CD14-positive monocyte (primary cell): ENCODE data around the gene ZNF431. TPM values are rescaled to one million over a fixed set of nuclear protein-coding genes. Genes with fewer than 3 reads are reported as not detected.

Experiments
- DNase-seq, 3 donors: peaks; one replicate each; pipeline ENCODE4 v3.0.0-alpha.2; 2011 to 2022
- H2AFZ ChIP-seq: 2 replicates; pipeline ENCODE4 v1.6.0; 2012; ENCODE audit warnings: mild to moderate bottlenecking, low read depth, low read length, inconsistent platforms; ENCODE audit not compliant: insufficient read depth, poor library complexity, severe bottlenecking
- H3K27ac ChIP-seq, 2 donors: 1 replicate in 1 of 2; 2 replicates in 1 of 2; pipeline ENCODE4 v1.5.1; 2012 to 2013; ENCODE audit warnings: low read length in 2 of 2, control low read depth in 1 of 2, inconsistent platforms in 1 of 2, low read depth in 1 of 2, mild to moderate bottlenecking in 1 of 2
- H3K27me3 ChIP-seq, 2 donors: one replicate each; pipeline versions ENCODE4 v1.6.0 to v1.6.1; 2011 to 2013; ENCODE audit warnings: low read length in 2 of 2; ENCODE audit not compliant: control insufficient read depth in 2 of 2, insufficient read depth in 2 of 2
- H3K36me3 ChIP-seq, 2 donors: replicated peaks in 1 of 2; 1 replicate in 1 of 2; 2 replicates in 1 of 2; pipeline versions ENCODE4 v1.5.1 to v1.6.1; 2012 to 2013; ENCODE audit warnings: low read length in 2 of 2, control low read depth in 1 of 2, inconsistent platforms in 1 of 2, mild to moderate bottlenecking in 1 of 2; ENCODE audit not compliant: insufficient read depth in 2 of 2, control insufficient read depth in 1 of 2
- H3K4me1 ChIP-seq, 2 donors: 1 replicate in 1 of 2; 2 replicates in 1 of 2; pipeline versions ENCODE4 v1.5.1 to v1.6.1; 2012 to 2013; ENCODE audit warnings: low read length in 2 of 2, control low read depth in 1 of 2, inconsistent platforms in 1 of 2, mild to moderate bottlenecking in 1 of 2, moderate library complexity in 1 of 2; ENCODE audit not compliant: insufficient read depth in 2 of 2, control insufficient read depth in 1 of 2
- H3K4me2 ChIP-seq: replicated peaks from 2 replicates; pipeline ENCODE3; 2012; ENCODE audit warnings: low read length, moderate library complexity, mild to moderate bottlenecking; ENCODE audit not compliant: poor library complexity, severe bottlenecking; ENCODE audit errors: extremely low read depth
- H3K4me3 ChIP-seq, 3 experiments: fragments of 200-600 bp in 1 of 3; sonication (generic) in 1 of 3; replicated peaks in 1 of 3; 1 replicate in 2 of 3; 2 replicates in 1 of 3; pipeline ENCODE4 v1.5.1; 2011 to 2013; ENCODE audit warnings: low read length in 3 of 3, mild to moderate bottlenecking in 3 of 3, control low read depth in 2 of 3, low read depth in 2 of 3, inconsistent platforms in 1 of 3, moderate library complexity in 1 of 3
- H3K79me2 ChIP-seq: 2 replicates; pipeline ENCODE4 v1.6.0; 2012; ENCODE audit warnings: mild to moderate bottlenecking, control low read depth, inconsistent platforms, low read length, moderate library complexity; ENCODE audit not compliant: insufficient read depth
- H3K9ac ChIP-seq: 2 replicates; pipeline ENCODE4 v1.6.0; 2017; ENCODE audit warnings: low read length, mild to moderate bottlenecking; ENCODE audit not compliant: insufficient read depth, poor library complexity, severe bottlenecking
- H3K9me3 ChIP-seq, 2 donors: replicated peaks in 1 of 2; 1 replicate in 1 of 2; 2 replicates in 1 of 2; pipeline versions ENCODE4 v1.5.1 to v1.6.1; 2012 to 2013; ENCODE audit warnings: low read length in 2 of 2, control low read depth in 1 of 2; ENCODE audit not compliant: control insufficient read depth in 1 of 2, insufficient read depth in 1 of 2
- H4K20me1 ChIP-seq: 2 replicates; pipeline ENCODE4 v1.6.0; 2012; ENCODE audit warnings: mild to moderate bottlenecking, low read length, control low read depth, moderate library complexity; ENCODE audit not compliant: insufficient read depth
- H3K27ac Mint-ChIP-seq, 7 donors: one replicate each; pipeline ENCODE4 v1.8.0; 2020; ENCODE audit warnings: mild to moderate bottlenecking in 7 of 7, mixed read lengths in 7 of 7, moderate library complexity in 6 of 7, inconsistent platforms in 2 of 7
- H3K27me3 Mint-ChIP-seq, 3 donors: one replicate each; pipeline ENCODE4 v1.8.0; 2021 to 2022; ENCODE audit warnings: low read depth in 3 of 3, mild to moderate bottlenecking in 3 of 3, mixed read lengths in 3 of 3, moderate library complexity in 3 of 3, inconsistent platforms in 1 of 3
- H3K36me3 Mint-ChIP-seq, 2 donors: one replicate each; pipeline ENCODE4 v1.8.0; 2020; ENCODE audit warnings: mixed read lengths in 2 of 2, inconsistent platforms in 1 of 2, mild to moderate bottlenecking in 1 of 2
- H3K4me1 Mint-ChIP-seq: one replicate; pipeline ENCODE4 v1.8.0; 2020; ENCODE audit warnings: mild to moderate bottlenecking, mixed read lengths
- H3K4me3 Mint-ChIP-seq, 2 donors: one replicate each; pipeline ENCODE4 v1.8.0; 2020; ENCODE audit warnings: mild to moderate bottlenecking in 2 of 2, mixed read lengths in 2 of 2, moderate library complexity in 1 of 2
- H3K9me3 Mint-ChIP-seq, 7 donors: one replicate each; pipeline ENCODE4 v1.8.0; 2020 to 2022; ENCODE audit warnings: mixed read lengths in 7 of 7, mild to moderate bottlenecking in 6 of 7, moderate library complexity in 6 of 7, inconsistent platforms in 2 of 7
- CTCF ChIP-seq: fragments of 200-600 bp; IDR thresholded peaks from one replicate; pipeline ENCODE4 v1.8.0; 2022; ENCODE audit warnings: antibody characterized with exemption, mild to moderate bottlenecking
- WGBS: methylation state at CpG from one replicate; pipeline ENCODE4 v1.1.5; 2013; ENCODE audit warnings: missing lambda C conversion rate; ENCODE audit not compliant: insufficient coverage; 5-methylcytosine and 5-hydroxymethylcytosine counted together
- intact Hi-C, 2 donors: fragments of 100-400 bp; cut with micrococcal nuclease; formaldehyde crosslinking; loops; one replicate each; pipeline versions ENCODE4 v1.15.0 to v1.15.1; 2023
- polyA plus RNA-seq, 3 donors: library from polyadenylated mRNA; depleted of rRNA in 1 of 3; unstranded in 2 of 3; stranded (reverse) in 1 of 3; fragments of 300-500 nt in 2 of 3; fragments of >200 nt in 1 of 3; fragmentation: Illumina TruSeq in 2 of 3; gene quantifications; 1 replicate in 2 of 3; 2 replicates in 1 of 3; pipeline ENCODE4 v1.2.3, GENCODE V29; 2012 to 2021

ZNF431 gene
- polyA plus RNA-seq, 3 donors: 1.8 to 9.8 (median 4.6) TPM

GRCh38 chr19:21127001-21127400 is 14.8 kb upstream of the ZNF431 start:
- H2AFZ ChIP-seq: no peak overlapping the region
- Mint-ChIP-seq H3K4me1 (no peaks in the 10 kb centered on the region), H3K36me3 (peaks cover 0 to 13% of the 10 kb centered on the region in 2 donors), H3K4me3 (no peak overlapping the region), H3K9me3 (peaks cover 8 to 31% (median 23%) of the 10 kb centered on the region in 7 donors), H3K27ac (no peak overlapping the region), H3K27me3 (peaks cover 0 to 1% (median 0%) of the 10 kb centered on the region in 3 donors)
- no peak overlapping the region for H3K9ac ChIP-seq
- no peaks in the 10 kb centered on the region for H3K27me3 ChIP-seq
- no peaks in the 10 kb centered on the region for H3K4me1 ChIP-seq
- DNase-seq: no peak
- H3K36me3 ChIP-seq: no peaks in the 10 kb centered on the region
- intact Hi-C loops: no loop called here
- H3K9me3 ChIP-seq: peaks cover 9 to 22% of the 10 kb centered on the region in 2 donors
- H4K20me1 ChIP-seq: no peaks in the 10 kb centered on the region
- no peak overlapping the region for H3K27ac ChIP-seq
- no CpG with 5 or more reads among the region's 2 CpGs for WGBS
- no peaks in the 10 kb centered on the region for H3K79me2 ChIP-seq
- no peak for TF ChIP-seq CTCF
- H3K4me3 ChIP-seq: no peak overlapping the region
- no peak overlapping the region for H3K4me2 ChIP-seq

- Mint-ChIP-seq H3K4me3 (no peak overlapping the region), H3K36me3 (peaks cover 0 to 4% of the 10 kb centered on the region in 2 donors), H3K27me3 (peaks cover 0 to 1% (median 0%) of the 10 kb centered on the region in 3 donors), H3K27ac (no peak overlapping the region), H3K9me3 (peaks cover 6 to 25% (median 15%) of the 10 kb centered on the region in 7 donors), H3K4me1 (no peaks in the 10 kb centered on the region)
- WGBS: 90% methylated on average over 2 of the region's 4 CpGs
- Histone ChIP-seq H3K36me3 (no peaks in the 10 kb centered on the region), H3K4me3 (no peak overlapping the region), H3K27me3 (no peaks in the 10 kb centered on the region), H3K4me2 (no peak overlapping the region), H3K27ac (no peak overlapping the region), H3K9me3 (peaks cover 3 to 16% of the 10 kb centered on the region in 2 donors), H2AFZ (no peak overlapping the region), H4K20me1 (no peaks in the 10 kb centered on the region), H3K9ac (no peak overlapping the region), H3K79me2 (no peaks in the 10 kb centered on the region), H3K4me1 (no peaks in the 10 kb centered on the region)
- DNase-seq: no peak
- TF ChIP-seq CTCF: no peak
- intact Hi-C loops: no loop called here
These were observed 13.9 kb upstream of the ZNF431 start for GRCh38 chr19:21127898-21128297.
